A549 (cell line): Measurements from ENCODE around the gene NR2F2. TPM values are rescaled to one million over a fixed set of nuclear protein-coding genes. Genes with fewer than 3 reads are reported as not detected.

Experiments used
- ATAC-seq, 2 experiments: fragments of 200-7000 bp in 1 of 2; fragments of >200 bp in 1 of 2; cut with Nextera tagmentation in 1 of 2; cut with Tn5 transposase in 1 of 2; 3 replicates each; pipeline versions ENCODE4 v1.8.0 to v1.9.1; 2018 to 2020; ENCODE audit warnings: mild to moderate bottlenecking in 1 of 2, moderate library complexity in 1 of 2
- CTCF ChIA-PET: fragments of 300-600 bp; sonication (Branson Sonifier 250); formaldehyde crosslinking; extraction: SDS; loops from one replicate; lab custom pipeline; 2021; ENCODE audit warnings: antibody characterized with exemption, inconsistent platforms; lab: Yijun Ruan, JAX
- POLR2A ChIA-PET: fragments of 350-600 bp; formaldehyde crosslinking; extraction: SDS; loops from one replicate; lab custom pipeline; 2021; ENCODE audit warnings: antibody characterized with exemption, inconsistent platforms; lab: Yijun Ruan, JAX
- DNase-seq, 2 experiments: peaks; one replicate each; pipeline versions ENCODE4 v3.0.0 to v3.0.0-alpha.2; 2011 to 2016; ENCODE audit warnings: low read depth in 1 of 2, low spot score in 1 of 2
- FAIRE-seq: peaks from 2 replicates; lab custom pipeline; 2011; peaks lifted over from hg19 to GRCh38; lab: Jason Lieb, UNC
- H3K27ac ChIP-seq, 2 experiments: fragments of >200 bp; sonication (Bioruptor Twin); formaldehyde crosslinking; 3 replicates each; pipeline ENCODE4 v1.5.1; 2016 to 2017
- H3K4me1 ChIP-seq: fragments of >200 bp; sonication (Bioruptor Twin); formaldehyde crosslinking; 3 replicates; pipeline ENCODE4 v1.6.1; 2016
- H3K4me2 ChIP-seq: fragments of >200 bp; sonication (Bioruptor Twin); formaldehyde crosslinking; 3 replicates; pipeline ENCODE4 v1.6.1; 2016
- H3K4me3 ChIP-seq: fragments of >200 bp; sonication (Bioruptor Twin); formaldehyde crosslinking; 3 replicates; pipeline ENCODE4 v1.5.1; 2016
- H3K9me3 ChIP-seq: fragments of >200 bp; sonication (Bioruptor Twin); formaldehyde crosslinking; 3 replicates; pipeline ENCODE4 v1.6.1; 2016
- CBX8 ChIP-seq: fragments of 200-600 bp; sonication (generic); IDR thresholded peaks from 2 replicates; pipeline ENCODE4 v1.6.1; 2016
- EHF ChIP-seq: fragments of 250-450 bp; sonication (Bioruptor Pico); IDR thresholded peaks from 2 replicates; pipeline ENCODE4 v1.5.0; 2020; ENCODE audit warnings: mild to moderate bottlenecking
- FOSB ChIP-seq: fragments of 250-450 bp; sonication (Bioruptor Pico); IDR thresholded peaks from 2 replicates; pipeline ENCODE4 v1.5.0; 2020; ENCODE audit warnings: mild to moderate bottlenecking, moderate library complexity
- HOXA7 ChIP-seq: fragments of 250-450 bp; sonication (Bioruptor Pico); IDR thresholded peaks from 2 replicates; pipeline ENCODE4 v1.5.0; 2020; ENCODE audit warnings: mild to moderate bottlenecking, moderate library complexity
- JUN ChIP-seq, 2 experiments: fragments of >200 bp; sonication (Bioruptor Twin); formaldehyde crosslinking; IDR thresholded peaks; 2 replicates in 1 of 2; 3 replicates in 1 of 2; pipeline ENCODE4 v1.6.1; 2016 to 2017
- KDM1A ChIP-seq: fragments of 200-600 bp; sonication (generic); IDR thresholded peaks from 2 replicates; pipeline ENCODE4 v1.6.1; 2016; ENCODE audit warnings: low read depth, mild to moderate bottlenecking
- MYC ChIP-seq: IDR thresholded peaks from 2 replicates; pipeline ENCODE4 v1.6.1; 2012; ENCODE audit warnings: mild to moderate bottlenecking, inconsistent platforms, low read length, improper control_type of control experiment, borderline replicate concordance
- NPAS2 ChIP-seq: fragments of 250-450 bp; sonication (Bioruptor Pico); IDR thresholded peaks from 2 replicates; pipeline ENCODE4 v1.8.0; 2022; ENCODE audit warnings: mild to moderate bottlenecking, moderate library complexity, borderline replicate concordance
- NR3C1 ChIP-seq: fragments of >200 bp; sonication (Bioruptor Twin); formaldehyde crosslinking; IDR thresholded peaks from 3 replicates; pipeline ENCODE4 v1.6.1; 2017
- PHF8 ChIP-seq: fragments of 200-600 bp; sonication (generic); IDR thresholded peaks from 2 replicates; pipeline ENCODE4 v1.6.1; 2016; ENCODE audit warnings: low read depth, mild to moderate bottlenecking, antibody characterized with exemption, moderate library complexity, borderline replicate concordance
- RNF2 ChIP-seq: fragments of 200-600 bp; sonication (generic); IDR thresholded peaks from 2 replicates; pipeline ENCODE4 v1.6.1; 2016; ENCODE audit warnings: low read depth, mild to moderate bottlenecking, antibody characterized with exemption, moderate library complexity, borderline replicate concordance
- ZC3H11A ChIP-seq: fragments of 450-650 bp; IDR thresholded peaks from 2 replicates; pipeline ENCODE4 v1.6.1; 2014; ENCODE audit warnings: antibody characterized with exemption, mild to moderate bottlenecking
- WGBS: methylation state at CpG from one replicate; pipeline ENCODE4 v1.1.6; 2017; ENCODE audit errors: missing lambda C conversion rate; 5-methylcytosine and 5-hydroxymethylcytosine counted together
- polyA plus RNA-seq, 4 experiments: library from polyadenylated mRNA; depleted of rRNA in 3 of 4; stranded (reverse); fragments of >200 nt; fragmentation: RNase III in 1 of 4; extraction: RNeasy Plus Mini Kit Qiagen cat#74134 plus additional on column Dnase treatment in 1 of 4; gene quantifications; 2 replicates in 3 of 4; 3 replicates in 1 of 4; pipeline ENCODE4 v1.2.3, GENCODE V29; 2011 to 2017
- TF ChIP-seq, protein P1 (sequence below): fragments of 450-650 bp; IDR thresholded peaks from 2 replicates; pipeline ENCODE4 v1.6.1; 2014; ENCODE audit warnings: antibody characterized with exemption
- TF ChIP-seq, protein P2 (sequence below): fragments of 150-350 bp; IDR thresholded peaks from 2 replicates; pipeline ENCODE4 v1.6.1; 2014; ENCODE audit warnings: low read depth, mild to moderate bottlenecking, low read length
- TF ChIP-seq, protein P3 (sequence below): IDR thresholded peaks from 2 replicates; pipeline ENCODE4 v1.6.1; 2012
- TF ChIP-seq, protein P4 (sequence below): IDR thresholded peaks from 2 replicates; pipeline ENCODE4 v1.6.1; 2012
- TF ChIP-seq, protein P5 (sequence below): fragments of 250-450 bp; sonication (Bioruptor Pico); IDR thresholded peaks from 2 replicates; pipeline ENCODE4 v1.5.0; 2020; ENCODE audit warnings: low read depth, mild to moderate bottlenecking, moderate library complexity
- TF ChIP-seq, protein P6 (sequence below): IDR thresholded peaks from 2 replicates; pipeline ENCODE4 v1.6.1; 2012; ENCODE audit warnings: low read depth, borderline replicate concordance

Gene NR2F2
- polyA plus RNA-seq, 2 of the 4 experiments (the other 2 are of a cell fraction), result 11.8 to 15.7 TPM

DNA sequence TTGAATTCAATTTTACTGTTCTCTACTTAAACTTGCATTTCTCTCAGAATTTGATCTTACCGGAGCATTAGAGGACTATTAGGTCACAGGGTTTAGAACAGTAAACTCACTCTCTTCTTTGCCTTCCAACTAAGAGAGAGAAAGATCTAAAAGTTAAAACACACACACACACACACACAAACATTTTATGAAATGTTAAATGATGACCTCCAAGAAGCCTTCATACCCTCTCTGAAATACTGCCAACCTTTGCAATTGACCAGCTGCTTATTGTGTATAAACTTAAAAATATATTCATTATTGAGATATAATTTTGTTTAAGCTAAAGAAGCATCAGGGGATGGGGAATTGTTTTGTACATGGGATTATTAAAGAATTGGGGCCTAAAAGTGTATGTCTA lies 15.5 kb upstream of the NR2F2 start:
- POLR2A ChIA-PET, result no interaction called here
- no peak for TF ChIP-seq JUN (IDR thresholded peaks at IDR 0.05)
- no peak for TF ChIP-seq KDM1A
- TF ChIP-seq, protein P1, sequence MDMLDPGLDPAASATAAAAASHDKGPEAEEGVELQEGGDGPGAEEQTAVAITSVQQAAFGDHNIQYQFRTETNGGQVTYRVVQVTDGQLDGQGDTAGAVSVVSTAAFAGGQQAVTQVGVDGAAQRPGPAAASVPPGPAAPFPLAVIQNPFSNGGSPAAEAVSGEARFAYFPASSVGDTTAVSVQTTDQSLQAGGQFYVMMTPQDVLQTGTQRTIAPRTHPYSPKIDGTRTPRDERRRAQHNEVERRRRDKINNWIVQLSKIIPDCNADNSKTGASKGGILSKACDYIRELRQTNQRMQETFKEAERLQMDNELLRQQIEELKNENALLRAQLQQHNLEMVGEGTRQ, result no peak
- TF ChIP-seq PHF8, result no peak
- no peak for TF ChIP-seq CBX8
- no peak for TF ChIP-seq HOXA7 (CRISPR knock-in tag)
- TF ChIP-seq, protein P2, sequence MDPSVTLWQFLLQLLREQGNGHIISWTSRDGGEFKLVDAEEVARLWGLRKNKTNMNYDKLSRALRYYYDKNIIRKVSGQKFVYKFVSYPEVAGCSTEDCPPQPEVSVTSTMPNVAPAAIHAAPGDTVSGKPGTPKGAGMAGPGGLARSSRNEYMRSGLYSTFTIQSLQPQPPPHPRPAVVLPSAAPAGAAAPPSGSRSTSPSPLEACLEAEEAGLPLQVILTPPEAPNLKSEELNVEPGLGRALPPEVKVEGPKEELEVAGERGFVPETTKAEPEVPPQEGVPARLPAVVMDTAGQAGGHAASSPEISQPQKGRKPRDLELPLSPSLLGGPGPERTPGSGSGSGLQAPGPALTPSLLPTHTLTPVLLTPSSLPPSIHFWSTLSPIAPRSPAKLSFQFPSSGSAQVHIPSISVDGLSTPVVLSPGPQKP, result no peak
- TF ChIP-seq, protein P3, sequence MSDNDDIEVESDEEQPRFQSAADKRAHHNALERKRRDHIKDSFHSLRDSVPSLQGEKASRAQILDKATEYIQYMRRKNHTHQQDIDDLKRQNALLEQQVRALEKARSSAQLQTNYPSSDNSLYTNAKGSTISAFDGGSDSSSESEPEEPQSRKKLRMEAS, result no peak
- no peak for TF ChIP-seq ZC3H11A
- no peak for TF ChIP-seq MYC
- TF ChIP-seq, protein P4, sequence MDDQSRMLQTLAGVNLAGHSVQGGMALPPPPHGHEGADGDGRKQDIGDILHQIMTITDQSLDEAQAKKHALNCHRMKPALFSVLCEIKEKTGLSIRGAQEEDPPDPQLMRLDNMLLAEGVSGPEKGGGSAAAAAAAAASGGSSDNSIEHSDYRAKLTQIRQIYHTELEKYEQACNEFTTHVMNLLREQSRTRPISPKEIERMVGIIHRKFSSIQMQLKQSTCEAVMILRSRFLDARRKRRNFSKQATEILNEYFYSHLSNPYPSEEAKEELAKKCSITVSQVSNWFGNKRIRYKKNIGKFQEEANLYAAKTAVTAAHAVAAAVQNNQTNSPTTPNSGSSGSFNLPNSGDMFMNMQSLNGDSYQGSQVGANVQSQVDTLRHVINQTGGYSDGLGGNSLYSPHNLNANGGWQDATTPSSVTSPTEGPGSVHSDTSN, result no peak
- TF ChIP-seq NR3C1, result no peak
- TF ChIP-seq, protein P5, sequence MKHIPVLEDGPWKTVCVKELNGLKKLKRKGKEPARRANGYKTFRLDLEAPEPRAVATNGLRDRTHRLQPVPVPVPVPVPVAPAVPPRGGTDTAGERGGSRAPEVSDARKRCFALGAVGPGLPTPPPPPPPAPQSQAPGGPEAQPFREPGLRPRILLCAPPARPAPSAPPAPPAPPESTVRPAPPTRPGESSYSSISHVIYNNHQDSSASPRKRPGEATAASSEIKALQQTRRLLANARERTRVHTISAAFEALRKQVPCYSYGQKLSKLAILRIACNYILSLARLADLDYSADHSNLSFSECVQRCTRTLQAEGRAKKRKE, result no peak
- Histone ChIP-seq H3K4me2 (no peak overlapping the region), H3K9me3 (no peaks in the 10 kb centered on the region), H3K27ac (no peak overlapping the region), H3K4me1 (no peaks in the 10 kb centered on the region), H3K4me3 (no peak overlapping the region)
- no peak for FAIRE-seq
- no peak for ATAC-seq
- CTCF ChIA-PET, result no interaction called here
- DNase-seq, result no peak
- WGBS, result 96% methylated on average over 1 of the region's 1 CpG

DNA sequence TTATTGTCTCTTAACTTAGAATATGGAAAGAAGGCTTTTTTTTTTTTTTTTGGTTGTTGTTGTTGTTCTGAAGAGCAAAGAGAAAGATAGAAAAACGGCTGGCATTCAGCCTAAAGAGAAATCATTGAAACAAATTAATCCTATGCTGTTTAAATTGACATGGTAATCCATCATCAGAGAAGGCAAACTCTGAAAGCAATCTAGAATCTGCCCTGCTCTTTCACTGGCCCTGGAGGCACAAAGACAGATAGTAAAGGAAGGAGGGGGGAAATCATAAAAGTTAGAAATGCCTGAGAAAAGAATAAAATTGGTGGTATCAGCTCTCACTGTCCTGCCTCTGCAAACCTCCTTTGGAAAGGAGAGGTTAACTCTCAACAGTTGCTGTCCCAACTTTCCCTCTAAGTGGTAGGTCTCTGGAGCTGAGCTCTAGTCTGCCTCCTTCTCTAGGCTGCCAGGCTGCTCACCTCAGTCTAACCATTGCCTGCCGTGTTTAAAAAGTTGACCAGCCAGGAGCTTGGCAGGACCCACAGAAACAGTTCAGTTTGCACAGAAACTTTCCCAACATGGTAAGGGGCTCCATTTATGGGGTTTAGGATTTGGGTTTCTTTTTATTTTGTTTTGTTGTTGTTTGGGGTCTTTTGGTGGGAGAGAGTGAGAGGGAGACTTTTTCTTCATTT lies 13.4 kb upstream of the NR2F2 start:
- ATAC-seq (peak; percentile 48 to 71; a peak in 3 of 6 replicates), DNase-seq (no peak)
- ChIA-PET POLR2A (interaction anchor here (0.8 kb wide), 1 partner anchor 24 kb away, joined by 4 read pairs; no protein-coding TSS in a partner anchor), CTCF (interaction anchor here (0.7 to 2.6 kb wide), 3 partner anchors 10 to 1058 kb away, joined by 3 to 12 read pairs (median 4); no protein-coding TSS in a partner anchor)
- no peak overlapping the region for H3K4me3 ChIP-seq
- no peak overlapping the region for H3K4me2 ChIP-seq
- no peaks in the 10 kb centered on the region for H3K4me1 ChIP-seq
- TF ChIP-seq, protein P3, result no peak
- TF ChIP-seq CBX8 (no peak), RNF2 (no peak), FOSB (CRISPR knock-in tag) (no peak), NPAS2 (no peak), EHF (no peak)
- TF ChIP-seq, protein P4, result no peak
- TF ChIP-seq, protein P6, sequence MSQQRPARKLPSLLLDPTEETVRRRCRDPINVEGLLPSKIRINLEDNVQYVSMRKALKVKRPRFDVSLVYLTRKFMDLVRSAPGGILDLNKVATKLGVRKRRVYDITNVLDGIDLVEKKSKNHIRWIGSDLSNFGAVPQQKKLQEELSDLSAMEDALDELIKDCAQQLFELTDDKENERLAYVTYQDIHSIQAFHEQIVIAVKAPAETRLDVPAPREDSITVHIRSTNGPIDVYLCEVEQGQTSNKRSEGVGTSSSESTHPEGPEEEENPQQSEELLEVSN, result no peak
- TF ChIP-seq, all 56 proteins: peak for 0
- Histone ChIP-seq H3K27ac (no peak overlapping the region), H3K9me3 (no peaks in the 10 kb centered on the region)
- 13% methylated on average over 2 of the region's 2 CpGs for WGBS
- peak; percentile 23 for FAIRE-seq
